ENCODE measurements around the gene CD8B2. TPM values are rescaled to one million over a fixed set of nuclear protein-coding genes. Genes with fewer than 3 reads are reported as not detected.

Gene CD8B2
- polyA plus RNA-seq, 1 experiment: not detected

GRCh38 chr2:106523976-106524665 lies 37.0 kb downstream of the CD8B2 start:
- Histone ChIP-seq H3K27me3 (ENCODE audit: control insufficient read depth, insufficient read depth, low read length) (no peaks in the 10 kb centered on the region; the same call in 1 of the 2 replicates), H3K36me3 (ENCODE audit: control insufficient read depth, insufficient read depth, low read length) (no peaks in the 10 kb centered on the region), H3K4me3 (ENCODE audit: low read depth, low read length) (no peak overlapping the region)
- no peak for TF ChIP-seq CTCF (IDR thresholded peaks at IDR 0.05; ENCODE audit: insufficient read depth, low read depth, low read length)
- POLR2A ChIA-PET: no interaction called here
- DNase-seq (ENCODE audit: low read depth): no peak
- CTCF ChIA-PET: interaction anchor here (1.4 kb wide), 1 partner anchor 18 kb away, joined by 5 read pairs; no protein-coding TSS in a partner anchor

- Histone ChIP-seq H3K4me3 (ENCODE audit: low read depth, low read length) (no peak overlapping the region), H3K27me3 (ENCODE audit: control insufficient read depth, insufficient read depth, low read length) (no peaks in the 10 kb centered on the region; the same call in 1 of the 2 replicates), H3K36me3 (ENCODE audit: control insufficient read depth, insufficient read depth, low read length) (no peaks in the 10 kb centered on the region)
- CTCF ChIA-PET: interaction anchor here (1.8 kb wide), 1 partner anchor 32 kb away, joined by 3 read pairs; no protein-coding TSS in a partner anchor
- no peak for DNase-seq (ENCODE audit: low read depth)
- POLR2A ChIA-PET: no interaction called here
- no peak for TF ChIP-seq CTCF (IDR thresholded peaks at IDR 0.05; ENCODE audit: insufficient read depth, low read depth, low read length)
Measured at GRCh38 chr2:106530866-106531265, 43.7 kb downstream of the CD8B2 start.

- CTCF ChIA-PET: interaction anchor here (0.9 kb wide), 1 partner anchor 12 kb away, joined by 4 read pairs; no protein-coding TSS in a partner anchor
Measured at GRCh38 chr2:106531676-106532214, 44.6 kb downstream of the CD8B2 start.

GRCh38 chr2:106532236-106532635 lies 45.1 kb downstream of the CD8B2 start:
- no peaks in the 10 kb centered on the region; the same call in 1 of the 2 replicates for H3K27me3 ChIP-seq (ENCODE audit: control insufficient read depth, insufficient read depth, low read length)
- TF ChIP-seq CTCF (IDR thresholded peaks at IDR 0.05; ENCODE audit: insufficient read depth, low read depth, low read length): no peak
- no peaks in the 10 kb centered on the region for H3K36me3 ChIP-seq (ENCODE audit: control insufficient read depth, insufficient read depth, low read length)
- CTCF ChIA-PET: interaction anchor here (0.9 kb wide), 1 partner anchor 11 kb away, joined by 4 read pairs; no protein-coding TSS in a partner anchor
- no peak for DNase-seq (ENCODE audit: low read depth)
- POLR2A ChIA-PET: no interaction called here
- no peak overlapping the region for H3K4me3 ChIP-seq (ENCODE audit: low read depth, low read length)

More at GRCh38 chr2:106531676-106532214, 44.6 kb downstream of the CD8B2 start:
- TF ChIP-seq CTCF (IDR thresholded peaks at IDR 0.05; ENCODE audit: insufficient read depth, low read depth, low read length): no peak
- no peak for DNase-seq (ENCODE audit: low read depth)
- H3K27me3 ChIP-seq (ENCODE audit: control insufficient read depth, insufficient read depth, low read length): no peaks in the 10 kb centered on the region; the same call in 1 of the 2 replicates
- POLR2A ChIA-PET: no interaction called here
- no peaks in the 10 kb centered on the region for H3K36me3 ChIP-seq (ENCODE audit: control insufficient read depth, insufficient read depth, low read length)
- no peak overlapping the region for H3K4me3 ChIP-seq (ENCODE audit: low read depth, low read length)

- no peak for DNase-seq (ENCODE audit: low read depth)
- ChIA-PET CTCF (interaction anchor here (1.1 to 1.8 kb wide), 2 partner anchors 8 to 176 kb away, joined by 3 to 7 read pairs; no protein-coding TSS in a partner anchor), POLR2A (no interaction called here)
- no peak overlapping the region for H3K4me3 ChIP-seq (ENCODE audit: low read depth, low read length)
- no peak for TF ChIP-seq CTCF (IDR thresholded peaks at IDR 0.05; ENCODE audit: insufficient read depth, low read depth, low read length)
- H3K27me3 ChIP-seq (ENCODE audit: control insufficient read depth, insufficient read depth, low read length): no peaks in the 10 kb centered on the region; the same call in 1 of the 2 replicates
- no peaks in the 10 kb centered on the region for H3K36me3 ChIP-seq (ENCODE audit: control insufficient read depth, insufficient read depth, low read length)
Measured at GRCh38 chr2:106534471-106534870, 47.3 kb downstream of the CD8B2 start.

Data from BJ (cell line).